ENCODE measurements around the gene SMPX.

DNA sequence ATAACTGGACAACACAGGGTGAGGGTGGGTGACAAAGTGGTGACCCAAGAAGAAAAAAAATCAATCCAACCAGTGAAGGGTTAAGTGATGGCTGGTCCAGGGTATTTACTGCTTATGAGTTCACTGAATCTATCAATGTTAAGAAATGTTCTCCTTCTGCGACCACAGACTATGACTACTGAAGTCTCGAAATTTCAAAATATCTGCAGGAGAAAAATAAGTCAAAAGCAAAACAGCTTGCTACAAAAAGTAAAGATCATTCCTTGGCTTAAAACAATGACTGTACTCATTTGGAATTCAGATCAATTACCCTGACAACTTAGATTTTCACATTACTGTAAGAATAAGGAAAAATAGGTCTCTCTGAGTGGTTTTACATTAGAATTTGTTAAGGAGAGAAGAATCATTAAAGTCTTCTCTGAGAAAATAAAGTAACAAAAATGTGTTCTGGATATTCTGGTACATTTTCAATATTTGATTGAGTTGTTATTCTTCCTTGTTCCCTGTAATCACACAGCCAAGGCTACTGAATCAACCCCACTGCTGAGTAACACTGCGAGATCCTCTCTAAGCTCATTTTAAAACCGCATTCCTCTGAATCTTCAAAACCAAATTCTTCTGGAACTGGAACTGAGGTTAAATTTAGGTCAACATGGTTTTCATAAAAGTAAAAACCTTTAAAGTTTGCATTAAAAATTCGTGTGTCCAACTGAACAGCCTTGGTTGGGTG is 22.7 kb downstream of the SMPX start:
- TF ChIP-seq EZH2 (IDR thresholded peaks at IDR 0.05), result no peak
- no peak for TF ChIP-seq POLR2AphosphoS5 (IDR thresholded peaks at IDR 0.05; ENCODE audit: borderline replicate concordance, low read depth, low read length)
